Mesodermal cell (in vitro differentiated cells): Measurements from ENCODE around the gene GRIK5.
"Not testable (repeated sequence)": the region's sequence is repeated elsewhere in the genome, so short reads cannot be mapped to it uniquely, and the experiment has no call there.

Experiments
- H3K27ac ChIP-seq: 2 replicates; pipeline ENCODE4 v1.7.0; 2013; ENCODE audit warnings: mild to moderate bottlenecking, low read depth, low read length, moderate library complexity; ENCODE audit not compliant: severe bottlenecking
- H3K36me3 ChIP-seq: 2 replicates; pipeline ENCODE4 v1.7.1; 2013; ENCODE audit warnings: mild to moderate bottlenecking, low read length, moderate library complexity; ENCODE audit not compliant: control insufficient read depth, insufficient read depth
- H3K4me1 ChIP-seq: one replicate; pipeline ENCODE4 v1.7.1; 2013; ENCODE audit warnings: mild to moderate bottlenecking, low read length; ENCODE audit not compliant: insufficient read depth, control insufficient read depth, poor library complexity, severe bottlenecking
- H3K4me3 ChIP-seq: 2 replicates; pipeline ENCODE4 v1.7.0; 2013; ENCODE audit warnings: low read length, control low read depth, mild to moderate bottlenecking; ENCODE audit not compliant: insufficient read depth, poor library complexity, severe bottlenecking; ENCODE audit errors: extremely low read depth
- H3K9me3 ChIP-seq: 2 replicates; pipeline ENCODE4 v1.7.1; 2013; ENCODE audit warnings: mild to moderate bottlenecking, low read length, moderate library complexity; ENCODE audit not compliant: control insufficient read depth
- WGBS, 2 experiments: methylation state at CpG; one replicate each; pipeline ENCODE4 v1.1.5; 2013; ENCODE audit warnings: missing lambda C conversion rate in 2 of 2; ENCODE audit not compliant: insufficient coverage in 2 of 2; 5-methylcytosine and 5-hydroxymethylcytosine counted together

Gene GRIK5

DNA sequence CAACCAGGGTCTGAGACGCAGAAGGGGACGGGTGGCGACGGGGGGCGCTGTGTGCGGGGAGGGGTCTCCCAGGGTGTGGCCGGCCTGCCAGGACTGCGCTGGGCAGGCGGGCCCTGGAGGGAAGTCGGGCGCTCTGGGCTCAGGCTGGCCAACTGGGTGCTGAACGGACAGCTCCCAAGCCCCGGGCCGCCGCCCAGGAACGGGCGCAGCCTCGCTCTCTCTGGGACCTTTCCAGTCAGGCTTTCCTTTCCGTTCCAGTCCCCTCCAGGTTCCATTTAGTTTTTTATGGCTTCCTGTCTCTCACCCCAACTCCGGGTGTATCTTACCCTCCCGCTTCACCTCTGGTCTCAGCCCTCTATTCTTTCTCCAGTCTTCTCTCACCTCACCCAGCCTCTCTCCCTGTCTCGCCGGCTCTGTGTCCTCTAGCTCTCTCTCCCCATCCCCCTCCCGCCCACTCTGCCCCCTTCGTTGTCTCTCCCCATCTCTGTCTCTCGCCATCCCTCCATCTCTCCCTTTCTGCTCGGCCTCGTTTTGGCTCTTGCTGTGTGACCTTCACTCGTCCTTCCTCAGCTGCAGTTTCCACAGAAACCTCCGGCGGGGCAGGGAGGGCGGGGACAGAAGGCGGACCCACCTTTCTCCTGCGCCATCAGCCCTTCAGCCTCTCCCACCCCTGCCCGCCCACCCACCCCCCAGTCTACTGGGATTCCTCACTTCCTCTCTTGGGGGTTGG lies 72.7 kb downstream of the GRIK5 start:
- Histone ChIP-seq H3K9me3 (no peaks in the 10 kb centered on the region), H3K27ac (no peak overlapping the region), H3K4me1 (peaks cover 12% of the 10 kb centered on the region), H3K36me3 (no peaks in the 10 kb centered on the region), H3K4me3 (no peak overlapping the region)
- 1 to 2% methylated on average over 26 to 32 of the region's 35 CpGs for WGBS, 2 experiments

DNA sequence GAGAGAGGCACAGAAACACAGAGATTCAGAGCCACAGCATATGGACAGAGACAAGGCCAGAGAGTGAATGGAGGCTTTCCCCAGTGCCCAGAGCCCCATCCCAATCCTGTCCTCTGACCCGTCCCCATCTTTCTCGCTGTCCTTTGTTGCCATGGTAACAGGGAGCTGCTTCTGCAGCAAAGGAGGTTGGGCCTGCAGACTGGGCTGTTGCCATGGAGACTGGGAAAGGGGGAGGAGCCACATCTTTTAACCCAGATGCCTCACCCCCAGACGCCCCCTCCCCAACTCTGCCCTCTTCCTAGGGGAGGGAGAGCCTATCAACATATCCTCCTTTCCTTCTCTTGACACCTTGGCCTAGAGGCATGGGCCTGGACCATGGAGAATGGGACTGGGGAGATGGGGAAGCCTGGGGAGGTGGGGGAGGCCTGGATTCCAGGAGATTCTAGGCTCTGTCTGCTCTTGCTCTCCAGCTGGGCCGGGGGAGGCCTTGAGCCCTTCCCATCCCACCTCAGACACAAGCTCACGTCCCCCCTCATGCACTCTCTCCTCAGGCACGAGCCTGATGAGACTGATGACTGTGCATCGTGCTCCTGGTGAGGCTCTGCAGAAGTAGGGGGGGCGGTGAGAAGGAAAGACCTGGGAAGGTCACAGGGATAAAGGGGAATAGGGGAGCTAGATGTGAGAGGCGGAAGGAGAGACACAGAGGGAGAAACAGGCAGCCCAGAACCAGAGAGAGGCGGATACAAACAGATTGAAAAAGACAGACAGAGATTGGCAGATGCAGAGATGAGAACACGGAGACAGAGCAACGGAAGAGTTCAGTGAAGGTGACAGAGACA lies 73.8 kb downstream of the GRIK5 start:
- Histone ChIP-seq H3K9me3 (no peaks in the 10 kb centered on the region), H3K4me3 (no peak overlapping the region), H3K36me3 (no peaks in the 10 kb centered on the region), H3K4me1 (peaks cover 12% of the 10 kb centered on the region), H3K27ac (no peak overlapping the region)
- WGBS, 2 experiments: 42 to 47% methylated on average over 7 to 8 of the region's 12 CpGs

DNA sequence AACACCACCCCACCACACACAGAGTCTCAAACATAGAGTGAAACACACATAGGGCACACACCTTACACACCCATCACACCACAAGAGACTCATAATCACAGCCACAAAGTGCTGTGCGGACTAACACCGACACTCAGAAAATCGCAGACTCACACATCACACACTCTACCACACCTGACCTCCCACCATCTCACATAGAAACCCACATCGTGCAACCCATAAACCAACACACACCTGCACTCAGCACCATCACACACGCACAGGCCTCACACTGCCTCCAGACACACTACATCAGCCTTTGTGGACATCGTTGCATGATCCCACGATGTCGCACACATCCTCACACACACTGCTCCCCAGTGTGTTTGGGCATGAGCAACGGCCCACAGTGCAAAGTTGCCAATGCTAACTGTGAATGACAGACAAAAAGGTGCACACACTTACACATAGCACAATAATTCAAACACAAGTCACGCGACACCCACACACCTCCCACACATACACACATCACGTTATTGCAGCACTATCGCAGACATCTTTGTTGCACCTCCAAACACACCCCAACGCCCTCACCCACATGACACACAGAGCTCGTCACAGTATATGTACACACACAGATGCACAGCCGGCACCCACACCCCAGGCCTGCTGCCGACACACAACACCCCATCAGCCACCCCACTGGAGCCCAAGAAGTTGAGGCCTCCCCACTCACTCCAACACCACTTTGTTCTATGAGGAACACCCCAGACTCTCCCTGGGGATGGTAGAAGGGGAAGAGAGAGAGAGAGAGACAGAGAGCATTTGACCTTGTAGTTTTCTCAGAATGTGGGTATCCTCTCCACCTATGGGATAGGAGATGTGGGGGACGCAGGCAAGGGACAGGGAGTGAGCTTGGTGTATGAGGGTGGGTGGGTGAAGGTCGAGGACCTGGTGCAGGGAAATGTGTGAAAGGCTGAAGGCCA lies 74.7 kb downstream of the GRIK5 start:
- 80 to 81% methylated on average over 14 to 17 of the region's 19 CpGs for WGBS, 2 experiments
- Histone ChIP-seq H3K9me3 (no peaks in the 10 kb centered on the region), H3K4me3 (no peak overlapping the region), H3K4me1 (peaks cover 12% of the 10 kb centered on the region), H3K36me3 (no peaks in the 10 kb centered on the region), H3K27ac (no peak overlapping the region)

DNA sequence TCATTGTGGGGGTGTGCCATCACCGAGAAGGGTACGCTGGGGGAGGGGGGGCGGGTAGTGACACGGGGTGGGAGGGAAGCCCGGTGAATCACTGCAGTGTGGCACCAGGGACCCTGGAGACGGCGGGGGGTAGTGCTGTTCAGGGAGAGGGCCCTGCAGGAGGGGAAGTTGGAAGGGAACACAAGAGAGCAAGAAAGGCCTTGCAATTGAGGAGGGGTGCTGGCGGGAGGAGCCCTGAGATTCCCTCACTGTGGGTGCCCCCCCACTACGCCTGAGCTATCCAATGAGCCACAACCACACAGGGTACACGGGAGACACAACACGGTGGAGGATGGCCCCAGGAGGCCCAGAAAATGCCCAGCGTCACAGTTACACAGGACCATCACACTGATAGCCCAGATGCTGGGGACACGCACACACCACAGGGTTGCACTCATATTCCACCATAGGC lies 75.5 kb downstream of the GRIK5 start:
- H3K4me1 ChIP-seq: peaks cover 12% of the 10 kb centered on the region
- H3K27ac ChIP-seq: no peak overlapping the region
- H3K4me3 ChIP-seq: peak overlapping the region; percentile 36
- no peaks in the 10 kb centered on the region for H3K36me3 ChIP-seq
- H3K9me3 ChIP-seq: no peaks in the 10 kb centered on the region
- 34 to 45% methylated on average over 7 to 10 of the region's 13 CpGs for WGBS, 2 experiments

DNA sequence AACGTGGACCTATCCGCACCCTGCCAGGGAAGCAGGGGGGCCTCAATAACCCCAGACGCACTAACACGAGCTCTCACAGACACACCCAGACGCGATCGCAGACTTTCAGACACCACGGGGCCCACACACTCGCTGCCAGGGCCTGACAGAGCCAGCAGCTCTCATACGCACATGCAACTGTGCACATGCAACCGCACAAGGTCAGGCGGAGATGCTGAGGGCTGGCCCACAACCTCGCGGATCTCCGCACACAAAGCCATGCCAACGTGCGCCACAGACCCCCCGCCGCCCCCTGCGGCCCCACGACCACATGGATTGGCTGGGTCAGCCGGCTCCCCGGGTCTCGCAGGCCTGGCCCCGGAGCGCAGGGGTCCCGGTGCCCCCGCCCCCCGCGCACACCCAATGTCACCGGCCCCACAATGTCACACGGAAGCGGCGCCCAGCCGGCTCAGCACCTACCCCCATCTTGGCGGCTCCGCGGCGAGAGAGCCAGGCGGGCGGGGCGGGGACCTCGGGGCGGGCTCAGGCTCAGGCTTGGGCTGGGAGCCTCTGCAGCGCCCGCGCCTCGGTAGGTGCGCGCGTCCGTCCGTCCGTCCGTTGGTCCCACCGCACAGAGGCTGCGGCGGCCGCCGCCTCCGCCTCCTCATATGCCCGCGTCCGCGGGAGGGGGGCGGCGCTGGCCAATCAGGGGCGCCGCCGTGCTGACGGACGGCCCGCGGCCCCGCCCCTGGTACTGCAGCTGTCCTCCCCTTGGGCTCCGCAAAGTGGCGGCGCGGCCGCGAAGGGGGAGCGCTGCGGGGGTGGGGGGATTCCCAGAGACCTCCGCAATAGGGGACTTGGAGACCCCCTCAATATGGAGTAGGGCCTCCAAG lies 76.2 kb downstream of the GRIK5 start, which contains the start of gene ATP1A3:
Gene ATP1A3, minus strand, starts transcription at position 619 of the 872 bp plus-strand sequence. Its CDS starts 154 bp downstream, at position 465.
- H3K27ac ChIP-seq: no peak within 1 kb of the TSS
- peaks cover 12% of the 10 kb centered on the region for H3K4me1 ChIP-seq
- H3K4me3 ChIP-seq: peak within 1 kb of the TSS; percentile 36
- 3% methylated on average over 56 to 72 of the region's 84 CpGs for WGBS, 2 experiments
- H3K36me3 ChIP-seq: no peaks in the 10 kb centered on the region
- H3K9me3 ChIP-seq: no peaks in the 10 kb centered on the region

DNA sequence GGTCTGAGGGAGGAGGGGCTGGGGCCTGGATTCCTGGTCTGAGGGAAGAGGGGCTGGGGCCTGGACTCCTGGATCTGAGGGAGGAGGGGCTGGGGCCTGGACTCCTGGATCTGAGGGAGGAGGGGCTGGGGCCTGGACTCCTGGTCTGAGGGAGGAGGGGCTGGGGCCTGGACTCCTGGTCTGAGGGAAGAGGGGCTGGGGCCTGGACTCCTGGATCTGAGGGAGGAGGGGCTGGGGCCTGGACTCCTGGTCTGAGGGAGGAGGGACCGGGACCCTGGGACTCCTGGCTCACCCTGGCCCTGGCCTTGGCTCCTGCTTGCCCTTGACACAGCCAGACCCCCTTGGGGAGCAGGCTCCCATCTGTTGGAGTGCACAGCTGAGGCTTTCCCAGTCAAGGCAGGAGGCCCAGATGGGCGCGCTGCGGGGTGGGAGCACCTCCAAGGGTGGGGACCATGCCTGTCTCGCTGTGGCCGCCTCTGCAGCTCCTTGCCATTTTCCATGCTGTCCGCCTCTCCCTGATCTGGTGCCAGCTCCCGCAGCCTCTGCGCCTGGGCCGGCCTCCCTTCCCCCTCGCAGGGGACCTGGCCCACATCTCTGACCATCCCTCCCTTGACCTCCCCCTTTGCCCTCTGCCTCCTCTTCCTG lies 78.0 kb downstream of the GRIK5 start:
- H3K27ac ChIP-seq, H3K36me3 ChIP-seq, H3K4me3 ChIP-seq, H3K4me1 ChIP-seq, H3K9me3 ChIP-seq: not testable (repeated sequence)
- WGBS, 2 experiments: 93% methylated on average over 10 to 11 of the region's 11 CpGs

DNA sequence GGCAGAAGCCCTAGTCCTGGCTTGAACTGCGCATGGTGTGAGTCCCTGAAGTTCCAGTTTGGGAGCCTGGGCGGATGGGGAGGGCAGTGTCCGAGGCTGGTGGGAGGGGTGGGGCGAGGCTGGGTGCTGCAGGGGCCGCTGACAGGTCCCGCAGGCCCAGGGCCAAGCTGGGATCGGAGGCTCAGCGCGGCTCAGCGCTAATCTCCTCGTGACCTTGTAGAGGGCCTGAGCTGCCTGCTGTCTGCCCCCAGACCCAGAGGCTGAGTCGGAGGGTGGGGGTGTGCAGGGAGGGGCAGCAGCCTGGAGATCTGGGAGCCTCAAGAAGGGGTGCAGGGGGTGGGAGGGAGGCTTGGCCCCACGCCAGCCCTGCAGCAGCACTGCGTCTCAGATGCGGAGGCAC lies 79.0 kb downstream of the GRIK5 start:
- no peak overlapping the region for H3K4me3 ChIP-seq

DNA sequence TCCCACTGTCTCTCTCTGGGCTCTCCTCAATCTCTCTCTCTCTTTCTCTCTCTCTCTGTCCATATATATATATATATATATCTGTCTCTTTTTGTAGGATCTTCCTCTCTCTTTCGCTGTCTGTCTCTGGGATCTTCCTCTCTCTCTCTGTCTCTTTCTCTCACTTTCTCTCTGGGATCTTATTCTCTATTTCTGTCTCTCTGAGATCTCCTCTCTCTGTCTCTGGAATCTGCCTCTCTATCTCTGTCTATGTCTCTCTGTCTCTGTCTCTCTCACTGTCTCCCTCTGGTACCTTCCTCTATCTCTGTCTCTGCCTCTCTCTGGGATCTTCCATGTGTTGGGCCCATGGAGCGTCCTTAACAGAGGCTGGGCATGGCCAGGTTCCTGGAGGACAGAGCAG lies 79.4 kb downstream of the GRIK5 start:
- Histone ChIP-seq H3K9me3 (no peaks in the 10 kb centered on the region), H3K36me3 (no peaks in the 10 kb centered on the region), H3K4me1 (peaks cover 3% of the 10 kb centered on the region), H3K4me3 (no peak overlapping the region), H3K27ac (no peak overlapping the region)
- 60 to 85% methylated on average over 1 to 2 of the region's 2 CpGs for WGBS, 2 experiments

More for the DNA sequence above, 79.0 kb downstream of the GRIK5 start:
- Histone ChIP-seq H3K4me1 (peaks cover 3% of the 10 kb centered on the region), H3K9me3 (no peaks in the 10 kb centered on the region), H3K27ac (no peak overlapping the region), H3K36me3 (no peaks in the 10 kb centered on the region)
- WGBS, 2 experiments: 79 to 81% methylated on average over 9 to 13 of the region's 15 CpGs

DNA sequence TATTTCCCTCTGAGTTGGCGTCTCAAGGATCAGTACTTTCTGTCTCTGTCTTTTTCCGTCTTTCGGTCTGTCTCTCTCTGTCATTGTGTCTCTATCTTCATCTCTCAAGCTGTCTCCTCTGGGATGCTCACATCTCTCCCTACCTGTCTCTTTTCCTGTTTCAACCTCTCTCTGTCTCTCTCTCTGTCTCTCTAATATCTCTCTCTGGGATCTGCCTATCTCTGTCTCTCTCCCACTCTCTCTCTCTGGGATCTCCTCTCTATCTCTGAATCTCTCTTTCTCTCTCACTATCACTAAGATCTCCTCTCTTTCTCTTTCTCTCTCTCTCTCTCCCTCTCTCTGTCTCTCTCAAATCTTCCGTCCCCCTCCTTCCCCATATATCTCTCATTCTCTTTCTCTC lies 80.0 kb downstream of the GRIK5 start:
- 90 to 95% methylated on average over 3 of the region's 4 CpGs for WGBS, 2 experiments

More for the DNA sequence above, 80.0 kb downstream of the GRIK5 start:
- H3K4me3 ChIP-seq: no peak overlapping the region
- peaks cover 3% of the 10 kb centered on the region for H3K4me1 ChIP-seq
- no peaks in the 10 kb centered on the region for H3K36me3 ChIP-seq
- no peaks in the 10 kb centered on the region for H3K9me3 ChIP-seq
- no peak overlapping the region for H3K27ac ChIP-seq
